HTERT RPE-1 (cell line): ENCODE data around the gene RADIL.

Experiments
- in situ Hi-C: fragments of 300-500 bp; cut with MboI; formaldehyde crosslinking; loops from 4 replicates; pipeline ENCODE4 v1.14.3; 2020; ENCODE audit warnings: low sequenced_read_pairs

The RADIL gene

GRCh38 chr7:4763091-4763793 is 120.3 kb downstream of the RADIL start:
- in situ Hi-C loops = no loop called here

GRCh38 chr7:4762121-4763055 is 121.1 kb downstream of the RADIL start:
- in situ Hi-C loops = no loop called here

DNA sequence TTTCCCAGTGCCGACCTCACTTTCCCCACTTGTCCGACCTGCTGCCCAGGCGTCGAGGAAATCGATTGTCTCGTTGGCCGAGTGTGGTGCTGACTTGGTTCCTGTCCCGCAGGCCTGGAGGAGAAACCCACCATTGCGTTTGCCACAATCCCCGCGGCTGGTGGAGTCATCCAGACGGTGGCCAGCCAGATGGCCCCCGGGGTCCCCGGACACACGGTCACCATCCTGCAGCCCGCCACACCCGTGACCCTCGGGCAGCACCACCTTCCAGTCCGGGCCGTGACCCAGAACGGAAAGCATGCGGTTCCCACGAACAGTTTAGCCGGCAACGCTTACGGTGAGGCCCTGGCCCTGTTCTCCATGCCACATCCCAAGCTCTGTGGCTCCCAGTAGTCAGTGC is 122.6 kb downstream of the RADIL start:
- in situ Hi-C loops = no loop called here

DNA sequence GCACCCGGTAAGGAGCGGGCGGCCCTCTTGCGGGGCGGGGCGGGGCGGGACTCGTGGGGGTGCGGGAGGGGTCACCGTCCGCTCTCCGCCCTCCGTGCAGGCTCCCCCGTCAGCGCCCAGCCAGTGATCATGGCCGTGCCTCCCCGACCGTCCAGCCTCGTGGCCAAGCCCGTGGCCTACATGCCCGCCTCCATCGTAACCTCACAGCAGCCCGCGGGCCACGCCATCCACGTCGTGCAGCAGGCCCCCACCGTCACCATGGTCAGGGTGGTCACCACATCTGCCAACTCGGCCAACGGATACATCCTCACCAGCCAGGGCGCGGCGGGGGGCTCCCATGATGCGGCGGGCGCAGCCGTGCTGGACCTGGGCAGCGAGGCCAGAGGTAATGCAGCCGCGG is 124.3 kb downstream of the RADIL start:
- in situ Hi-C loops = no loop called here

DNA sequence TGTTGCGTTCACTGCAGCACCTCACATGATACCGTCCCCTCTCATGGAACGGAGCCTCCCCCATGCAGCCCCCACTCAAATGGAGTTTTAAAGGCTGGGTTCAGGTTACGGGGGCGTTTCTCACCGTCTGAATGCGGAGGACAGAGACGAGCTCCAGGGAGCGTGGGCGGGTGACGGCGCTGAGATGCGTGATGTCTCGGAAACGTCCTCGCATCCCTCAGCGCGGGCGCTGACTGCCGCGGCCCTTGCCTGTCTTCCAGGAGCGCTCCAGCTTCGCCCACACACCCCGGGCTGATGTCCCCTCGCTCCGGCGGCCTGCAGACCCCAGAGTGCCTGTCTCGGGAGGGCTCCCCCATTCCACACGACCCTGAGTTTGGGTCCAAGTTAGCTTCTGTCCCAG is 124.7 kb downstream of the RADIL start:
- in situ Hi-C loops = no loop called here

DNA sequence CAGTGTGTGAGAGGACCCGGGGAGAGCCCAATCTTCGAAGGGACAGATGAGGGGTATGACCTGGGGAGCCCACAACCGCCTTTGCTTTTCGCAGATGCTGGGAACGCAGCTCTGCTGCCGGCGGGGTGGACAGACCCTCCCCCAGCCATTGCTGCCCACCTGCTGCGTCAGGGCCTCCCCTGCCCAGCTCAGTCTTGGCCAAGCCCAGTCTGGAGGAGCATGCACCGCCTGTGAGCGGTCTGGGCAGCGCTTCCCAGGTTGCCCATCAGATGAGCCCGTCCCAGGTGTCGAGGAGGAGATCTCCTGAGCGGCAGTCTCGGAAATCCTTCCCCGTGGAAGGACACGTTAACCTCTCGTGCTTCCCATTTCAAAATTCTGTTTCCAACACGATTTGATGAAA is 125.4 kb downstream of the RADIL start:
- in situ Hi-C loops = no loop called here

- in situ Hi-C loops = no loop called here
These were observed 128.5 kb downstream of the RADIL start for GRCh38 chr7:4755045-4755444.

DNA sequence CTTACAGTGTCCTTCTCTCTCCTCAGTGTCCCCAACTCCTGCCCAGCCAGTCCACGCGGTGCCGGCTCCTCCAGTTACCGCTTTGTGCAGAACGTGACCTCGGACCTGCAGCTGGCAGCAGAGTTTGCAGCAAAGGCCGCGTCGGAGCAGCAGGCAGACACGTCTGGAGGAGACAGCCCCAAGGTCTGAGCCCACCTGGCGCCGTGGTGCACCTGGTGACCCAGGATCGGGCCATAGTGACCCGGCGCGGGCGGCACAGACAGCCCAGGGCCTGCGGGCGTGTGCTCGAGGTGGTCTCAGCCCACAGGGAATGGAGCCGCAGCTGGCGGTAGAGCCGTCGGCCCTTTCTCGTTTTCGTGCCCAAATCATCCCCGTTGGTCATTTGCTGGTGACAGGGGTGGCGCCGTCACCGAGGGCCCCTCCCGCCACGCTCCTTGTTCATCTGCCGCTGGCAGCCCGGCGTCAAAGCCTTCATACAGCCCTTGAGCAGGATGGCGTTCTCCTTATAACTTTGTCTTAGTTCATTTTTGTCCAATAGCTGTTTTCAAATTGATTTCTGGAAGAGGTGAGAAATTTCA is 129.0 kb downstream of the RADIL start:
- in situ Hi-C loops = no loop called here

- in situ Hi-C loops = no loop called here
These were observed 129.7 kb downstream of the RADIL start for GRCh38 chr7:4753598-4754432.

DNA sequence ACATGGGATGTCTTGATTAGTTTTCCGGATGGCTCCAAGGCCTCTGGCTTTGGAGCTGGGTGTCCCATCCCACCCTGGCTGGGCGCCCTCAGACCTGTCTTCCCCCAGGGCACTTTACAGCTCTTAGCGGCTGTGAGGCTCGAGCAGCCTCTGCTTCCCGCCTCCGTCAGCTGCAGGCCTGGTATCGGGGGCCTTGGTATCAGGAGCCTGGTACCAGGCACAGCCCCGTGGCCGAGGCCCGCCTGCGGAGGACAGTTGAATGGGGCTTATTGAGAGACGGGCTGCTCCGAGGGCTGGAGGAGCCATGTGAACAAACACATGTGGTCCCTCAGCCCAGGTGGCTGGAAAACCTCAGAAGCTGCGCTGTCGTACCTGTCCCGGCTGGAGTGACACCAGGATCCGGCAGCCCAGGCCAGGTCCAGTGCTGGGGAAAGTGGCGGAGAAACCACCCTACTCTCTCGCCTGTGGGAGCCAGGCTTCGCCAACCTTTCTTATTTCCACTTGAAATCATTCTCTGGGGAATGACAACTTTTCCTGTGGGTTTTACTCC is 132.0 kb downstream of the RADIL start:
- in situ Hi-C loops = no loop called here

- in situ Hi-C loops = no loop called here
These were observed 133.7 kb downstream of the RADIL start for GRCh38 chr7:4749798-4750197.

DNA sequence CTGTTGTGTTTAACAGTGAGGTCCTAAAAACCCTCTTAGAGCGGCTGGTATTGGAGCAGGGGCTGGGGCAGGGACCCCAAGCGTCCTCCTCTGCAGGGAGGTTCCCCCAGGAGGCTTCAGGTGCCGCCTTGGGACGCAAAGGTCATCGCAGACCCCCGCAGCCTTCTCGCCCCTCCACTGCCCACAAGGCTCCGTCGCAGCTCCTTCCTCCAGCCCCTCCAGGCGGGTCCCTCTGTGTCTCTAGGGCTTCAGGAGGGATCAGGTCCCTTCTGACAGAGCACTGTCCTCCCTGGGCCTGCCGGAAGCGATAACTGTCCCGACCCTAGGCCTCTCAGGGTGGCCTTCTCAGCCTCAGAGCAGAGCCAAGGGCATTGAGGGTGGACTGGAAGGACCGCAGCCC is 134.2 kb downstream of the RADIL start:
- in situ Hi-C loops = no loop called here
